ENCODE measurements around the gene TSC22D2.

DNA sequence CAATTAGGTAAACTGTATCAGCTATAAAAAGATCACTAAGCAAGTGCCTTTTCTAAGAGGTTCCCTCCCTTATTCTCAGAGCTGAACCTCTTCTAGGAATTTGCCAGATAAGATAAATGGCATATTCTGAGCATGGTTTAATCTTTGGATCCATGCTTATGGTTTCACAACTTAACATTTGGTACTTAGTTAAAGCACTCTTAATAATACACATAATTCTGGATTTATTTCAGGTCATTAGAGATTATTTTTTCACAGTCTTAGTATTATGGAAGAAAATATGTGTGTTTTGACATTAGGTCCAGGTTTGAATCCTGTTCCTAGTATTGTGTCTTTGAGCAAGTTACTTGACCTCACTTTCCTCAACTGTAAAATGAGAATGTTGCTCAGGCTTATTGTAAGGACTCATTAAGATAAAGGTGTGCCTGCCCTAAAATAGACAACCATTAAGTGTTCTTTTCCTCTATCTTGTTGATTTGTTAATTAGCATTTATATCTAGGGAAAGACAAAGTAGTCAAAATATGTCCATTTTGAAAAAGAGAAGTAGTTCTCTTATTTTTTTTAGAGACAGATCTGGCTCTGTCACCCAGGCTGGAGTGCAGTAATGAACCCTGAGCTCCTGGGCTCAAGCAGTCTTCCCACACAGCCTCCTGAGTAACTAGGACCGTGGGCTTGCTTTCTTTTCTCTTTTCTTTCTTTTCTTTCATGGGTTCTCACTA lies 43.4 kb downstream of the TSC22D2 start:
- TF ChIP-seq CTCF (conservative IDR thresholded peaks at IDR 0.05) (no peak), ZFX (IDR thresholded peaks at IDR 0.05) (no peak)
